NAMALWA (cell line): Measurements from ENCODE around the gene RPTOR.
A peak's percentile ranks its signal among the peaks of the same experiment; 100 is the strongest.
"Not testable (repeated sequence)": the region's sequence is repeated elsewhere in the genome, so short reads cannot be mapped to it uniquely, and the experiment has no call there.

Source experiments
- DNase-seq: peaks from one replicate; pipeline ENCODE4 v3.0.0-alpha.2; 2015; ENCODE audit warnings: low spot score

The RPTOR gene

GRCh38 chr17:80862481-80862961 lies 317.9 kb downstream of the RPTOR start:
- peak; percentile 12 for DNase-seq

GRCh38 chr17:80862978-80863377 lies 318.3 kb downstream of the RPTOR start:
- DNase-seq = no peak

- DNase-seq = no peak
Measured at GRCh38 chr17:80863626-80864025, 319.0 kb downstream of the RPTOR start.

- DNase-seq = no peak
Measured at GRCh38 chr17:80864751-80865150, 320.1 kb downstream of the RPTOR start.

GRCh38 chr17:80866050-80866793 lies 321.6 kb downstream of the RPTOR start:
- peak; percentile 69 for DNase-seq

GRCh38 chr17:80868022-80868609 lies 323.5 kb downstream of the RPTOR start:
- no peak for DNase-seq

GRCh38 chr17:80869481-80870145 lies 325.0 kb downstream of the RPTOR start:
- no peak for DNase-seq

- no peak for DNase-seq
Measured at GRCh38 chr17:80870401-80870800, 325.8 kb downstream of the RPTOR start.

- DNase-seq = no peak
Measured at GRCh38 chr17:80871341-80871740, 326.7 kb downstream of the RPTOR start.

- DNase-seq = no peak
Measured at GRCh38 chr17:80872001-80872500, 327.4 kb downstream of the RPTOR start.

GRCh38 chr17:80872501-80873306 lies 328.1 kb downstream of the RPTOR start:
- DNase-seq = no peak

GRCh38 chr17:80873307-80873951 lies 328.8 kb downstream of the RPTOR start:
- no peak for DNase-seq

- DNase-seq = no peak
Measured at GRCh38 chr17:80874866-80875445, 330.3 kb downstream of the RPTOR start.

- DNase-seq = not testable (repeated sequence)
Measured at GRCh38 chr17:80875480-80875995, 330.9 kb downstream of the RPTOR start.

- not testable (repeated sequence) for DNase-seq
Measured at GRCh38 chr17:80876456-80876949, 331.9 kb downstream of the RPTOR start.

- no peak for DNase-seq
Measured at GRCh38 chr17:80876950-80877728, 332.5 kb downstream of the RPTOR start.

- no peak for DNase-seq
Measured at GRCh38 chr17:80877729-80878303, 333.2 kb downstream of the RPTOR start.

GRCh38 chr17:80878876-80879722 lies 334.5 kb downstream of the RPTOR start:
- no peak for DNase-seq
